SHP77 treated with DMSO at 0.1 percent for 48 hours (cell line): ENCODE measurements around the gene GOLGA8M.
"Not testable (repeated sequence)": the region's sequence is repeated elsewhere in the genome, so short reads cannot be mapped to it uniquely, and the experiment has no call there.

Experiments used
- DNase-seq: peaks from one replicate; lab custom pipeline; 2025; lab: John Stamatoyannopoulos, UW

The GOLGA8M gene

DNA sequence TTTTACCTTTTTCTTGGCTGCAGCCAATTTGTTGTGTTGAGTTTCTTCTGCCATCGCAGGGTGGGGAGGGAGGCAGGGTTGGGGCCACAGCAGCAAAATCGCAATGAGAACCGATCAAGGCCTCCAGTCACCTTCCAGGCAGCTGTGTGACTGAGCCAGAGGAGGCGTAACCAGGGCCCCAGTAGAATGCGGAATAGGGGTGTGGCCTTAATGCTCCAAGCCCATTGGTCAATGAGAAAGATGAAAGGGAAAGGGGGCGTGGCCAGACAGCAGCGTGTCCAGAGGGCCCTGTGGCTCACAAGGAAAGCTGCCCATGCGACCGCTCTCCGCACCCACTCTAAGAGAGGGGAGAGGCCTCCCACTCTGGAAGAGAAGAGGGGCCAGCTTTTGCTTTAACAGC lies at the start of gene GOLGA8M:
Gene GOLGA8M (minus strand): TSS at position 152 of the 400 bp plus-strand sequence. CDS start 98 bp downstream, at position 54.
- DNase-seq = not testable (repeated sequence)

GRCh38 chr15:28742890-28743289 lies 30.7 kb upstream of the GOLGA8M start:
- not testable (repeated sequence) for DNase-seq

DNA sequence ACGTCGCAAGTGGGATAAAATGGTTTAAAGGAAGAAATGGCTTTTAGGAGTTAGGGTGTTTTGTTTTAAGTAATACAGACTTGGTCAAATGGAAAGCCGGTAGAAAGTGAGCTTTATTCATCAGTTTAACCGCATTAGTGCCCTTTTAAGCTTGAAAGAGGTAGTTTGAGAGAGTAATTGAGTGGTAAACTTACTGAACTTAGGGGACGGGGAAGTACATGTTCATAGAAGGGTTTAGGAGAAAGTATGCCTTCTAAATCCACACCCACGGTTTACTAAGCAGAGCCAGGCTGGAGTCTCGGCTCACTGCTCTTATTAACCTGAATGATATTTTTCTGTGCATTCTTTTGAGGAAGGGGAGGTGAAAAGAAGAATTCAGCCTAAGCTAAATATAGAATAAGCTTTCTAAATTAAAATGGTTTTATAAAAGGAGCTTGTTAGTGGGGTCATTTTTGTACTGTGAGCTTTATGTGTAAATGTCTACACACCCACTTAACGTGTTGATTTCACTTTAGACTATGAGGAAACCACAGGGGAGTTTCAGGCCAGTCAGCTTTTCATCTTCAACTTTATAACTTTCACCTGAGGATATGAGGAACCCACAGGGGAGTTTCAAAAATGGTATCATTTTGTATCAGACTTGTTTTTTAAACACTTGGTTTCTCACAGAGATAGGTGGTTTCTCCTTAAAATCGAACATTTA lies 26.5 kb upstream of the GOLGA8M start:
- DNase-seq = not testable (repeated sequence)

DNA sequence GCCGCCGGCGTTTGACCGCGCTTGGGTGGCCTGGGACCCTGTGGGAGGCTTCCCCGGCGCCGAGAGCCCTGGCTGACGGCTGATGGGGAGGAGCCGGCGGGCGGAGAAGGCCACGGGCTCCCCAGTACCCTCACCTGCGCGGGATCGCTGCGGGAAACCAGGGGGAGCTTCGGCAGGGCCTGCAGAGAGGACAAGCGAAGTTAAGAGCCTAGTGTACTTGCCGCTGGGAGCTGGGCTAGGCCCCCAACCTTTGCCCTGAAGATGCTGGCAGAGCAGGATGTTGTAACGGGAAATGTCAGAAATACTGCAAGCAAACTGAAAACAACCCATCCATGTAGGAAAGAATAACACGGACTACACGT lies 26.0 kb upstream of the GOLGA8M start:
- not testable (repeated sequence) for DNase-seq

GRCh38 chr15:28737521-28738199 lies 25.4 kb upstream of the GOLGA8M start:
- DNase-seq = not testable (repeated sequence)

DNA sequence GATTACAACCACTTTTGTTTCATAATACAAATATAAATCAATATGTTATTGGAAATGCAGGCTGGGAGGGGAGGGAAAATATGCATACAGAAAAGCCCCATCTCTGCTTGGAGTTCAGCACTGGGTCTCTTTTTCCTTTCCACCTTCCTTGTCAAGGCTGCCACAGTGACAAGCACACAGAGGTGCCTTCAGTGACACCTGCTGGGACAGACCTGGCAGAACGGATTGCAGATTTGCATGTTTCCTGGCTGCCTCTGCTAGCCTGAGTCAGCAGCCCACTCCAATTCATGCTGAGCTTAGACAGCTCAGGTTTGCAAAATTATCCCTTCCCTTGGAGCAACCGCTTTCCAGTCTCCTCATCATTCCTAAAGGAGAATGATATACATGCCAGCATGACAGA lies 15.8 kb upstream of the GOLGA8M start:
- not testable (repeated sequence) for DNase-seq

GRCh38 chr15:28727026-28727425 lies 14.8 kb upstream of the GOLGA8M start:
- DNase-seq = not testable (repeated sequence)

DNA sequence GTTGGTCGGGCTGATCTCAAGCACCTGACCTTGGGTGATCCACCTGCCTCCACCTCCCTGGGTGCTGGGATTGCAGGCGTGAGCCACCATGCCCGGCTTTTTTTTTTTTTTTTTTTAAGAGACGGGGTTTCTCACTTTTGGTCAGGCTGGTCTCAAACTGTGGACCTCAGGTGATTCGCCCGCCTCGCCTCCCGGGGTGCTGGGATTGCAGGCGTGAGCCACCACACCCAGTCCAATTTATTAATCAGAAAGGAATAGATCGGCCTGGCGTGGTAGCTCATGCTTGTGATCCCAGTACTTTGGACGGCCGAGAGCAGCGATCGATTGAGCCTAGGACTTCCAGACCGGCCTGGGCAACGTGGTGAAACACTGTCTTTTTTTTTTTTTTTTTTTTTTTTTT lies 13.9 kb upstream of the GOLGA8M start:
- DNase-seq = no peak

DNA sequence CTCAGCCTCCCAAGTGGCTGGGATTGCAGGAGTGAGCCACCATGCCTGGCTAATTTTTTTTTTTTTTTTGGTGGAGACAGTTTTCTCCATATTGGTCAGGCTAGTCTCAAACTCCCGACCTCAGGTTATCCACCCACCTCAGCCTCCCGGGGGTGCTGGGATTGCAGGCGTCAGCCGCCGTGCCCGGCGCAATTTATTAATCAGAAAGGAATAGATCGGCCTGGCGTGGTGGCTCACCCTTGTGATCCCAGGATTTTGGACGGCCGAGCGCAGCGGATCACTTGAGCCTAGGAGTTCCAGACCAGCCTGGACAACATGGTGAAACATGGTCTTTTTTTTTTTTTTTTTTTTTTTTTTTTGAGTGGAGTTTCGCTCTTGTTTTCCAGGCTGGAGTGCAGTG lies 13.3 kb upstream of the GOLGA8M start:
- no peak for DNase-seq

DNA sequence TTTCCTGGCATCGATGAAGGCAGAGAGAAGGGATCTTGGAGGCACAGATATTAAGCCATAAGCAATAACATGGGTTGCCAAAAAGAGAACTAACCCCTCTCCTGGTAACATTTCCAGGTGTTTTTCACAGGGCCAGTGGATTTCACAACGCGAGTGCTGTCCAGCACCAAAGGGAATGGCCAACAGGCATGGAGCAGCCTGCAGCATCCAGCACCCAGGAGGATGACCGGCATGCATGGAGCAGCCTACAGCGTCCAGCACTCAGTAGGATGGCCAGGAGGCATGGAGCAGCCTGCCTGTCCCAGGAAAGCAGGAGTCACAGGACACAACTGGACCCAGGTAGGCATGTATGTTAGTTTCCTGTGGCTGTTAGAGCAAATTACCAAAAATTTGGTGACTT lies 11.8 kb upstream of the GOLGA8M start:
- DNase-seq = not testable (repeated sequence)

DNA sequence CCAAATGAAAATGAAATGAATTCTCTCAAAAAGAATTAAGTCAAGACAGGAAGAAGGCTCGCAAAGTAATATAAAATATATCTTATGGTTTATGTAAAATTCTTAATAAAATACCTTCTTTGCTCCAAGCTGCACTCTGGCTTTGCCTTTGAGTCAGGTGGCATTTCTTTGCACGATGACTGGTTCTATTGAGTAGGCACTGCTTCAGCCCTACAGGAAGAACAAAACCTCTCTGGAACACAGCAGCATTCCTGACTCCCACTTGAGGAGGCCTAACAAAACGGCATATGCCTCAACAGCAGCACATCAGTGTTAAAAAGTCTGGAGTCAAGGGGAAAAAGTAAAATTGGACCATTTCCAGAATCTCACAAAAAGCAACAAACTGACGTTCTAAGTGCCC lies 7.4 kb upstream of the GOLGA8M start:
- not testable (repeated sequence) for DNase-seq

DNA sequence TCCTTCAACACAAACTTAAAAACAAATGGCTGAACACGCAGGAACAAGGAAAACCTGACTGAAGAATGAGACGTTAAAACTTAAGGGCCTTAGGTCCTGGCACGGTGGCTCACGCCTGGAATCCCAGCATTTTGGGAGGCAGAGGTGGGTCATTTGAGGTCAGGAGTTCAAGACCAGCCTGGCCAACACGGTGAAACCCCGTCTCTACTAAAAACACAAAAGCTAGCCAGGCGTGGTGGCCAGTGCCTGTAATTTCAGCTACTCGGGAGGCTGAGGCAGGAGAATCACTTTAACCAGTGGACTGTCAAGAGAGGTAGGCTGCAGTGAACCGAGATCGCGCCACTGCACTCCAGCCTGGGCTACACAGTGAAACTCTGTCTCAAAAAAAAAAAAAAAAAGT lies 6.4 kb upstream of the GOLGA8M start:
- not testable (repeated sequence) for DNase-seq

- not testable (repeated sequence) for DNase-seq
These were observed 2.0 kb upstream of the GOLGA8M start for GRCh38 chr15:28714176-28714575.

- DNase-seq = not testable (repeated sequence)
These were observed 8.3 kb downstream of the GOLGA8M start for GRCh38 chr15:28703927-28704326.

DNA sequence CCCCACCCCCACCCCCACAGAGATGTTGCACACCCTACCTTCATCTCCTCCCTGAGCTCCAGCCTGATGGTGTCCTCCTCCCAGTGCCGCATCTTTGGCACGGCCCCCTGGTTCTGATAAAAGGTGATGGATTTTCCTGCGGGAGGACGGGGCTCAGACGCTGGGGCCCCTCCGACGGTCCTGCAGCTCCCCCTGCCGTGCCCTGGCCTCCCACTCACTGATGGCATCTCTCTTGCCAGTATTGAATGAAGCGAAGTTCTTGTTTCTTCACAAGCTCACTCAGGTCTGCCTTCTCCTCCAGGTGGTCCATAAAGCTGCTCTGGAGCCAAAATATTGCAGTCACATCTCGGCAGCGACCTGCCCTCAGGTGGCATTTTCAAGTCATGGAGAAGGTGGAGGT lies 9.8 kb downstream of the GOLGA8M start:
- not testable (repeated sequence) for DNase-seq

GRCh38 chr15:28694006-28694751 lies 18.0 kb downstream of the GOLGA8M start:
- DNase-seq = not testable (repeated sequence)

GRCh38 chr15:28693021-28693420 lies 19.2 kb downstream of the GOLGA8M start:
- DNase-seq = not testable (repeated sequence)

- not testable (repeated sequence) for DNase-seq
These were observed 38.7 kb downstream of the GOLGA8M start for GRCh38 chr15:28673533-28673932.

DNA sequence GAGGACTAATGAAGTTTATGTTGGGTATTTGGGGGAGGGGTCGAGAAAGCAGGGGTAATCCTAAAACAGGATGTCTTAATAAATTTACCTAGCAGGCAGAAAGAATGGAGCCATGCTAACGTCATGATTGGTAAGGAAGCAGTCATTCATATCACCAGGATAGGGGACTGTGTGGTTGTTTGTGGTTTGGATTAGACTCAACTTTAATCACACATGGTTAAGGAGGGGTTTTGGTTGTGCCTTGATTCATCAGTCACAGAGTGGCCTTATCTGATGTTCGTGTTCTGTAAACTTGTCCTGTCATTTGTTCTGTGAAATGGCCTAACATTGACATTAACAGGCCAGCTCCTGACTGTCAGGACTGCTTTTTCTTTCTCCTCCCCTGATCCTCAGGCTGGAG lies 40.1 kb downstream of the GOLGA8M start:
- not testable (repeated sequence) for DNase-seq

DNA sequence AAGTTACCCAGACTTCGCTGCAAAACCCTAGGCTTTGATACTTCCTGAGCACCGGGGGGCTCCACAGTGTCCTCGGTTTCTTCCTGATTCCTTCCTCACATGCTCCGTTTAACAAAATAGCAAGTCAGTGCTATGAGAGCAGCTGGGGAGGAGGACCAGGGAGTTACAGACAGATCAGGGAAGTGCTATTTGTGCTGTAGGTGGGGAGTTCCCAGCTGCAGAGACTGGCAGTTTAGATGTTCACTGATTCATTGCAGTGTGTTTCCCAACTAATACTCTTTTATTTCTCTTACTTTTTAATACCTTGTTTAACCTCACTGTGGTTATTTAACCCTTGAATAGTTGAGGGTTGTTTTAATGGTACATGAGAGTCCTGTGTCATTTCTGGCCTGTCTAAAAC lies 45.8 kb downstream of the GOLGA8M start:
- not testable (repeated sequence) for DNase-seq

- DNase-seq = not testable (repeated sequence)
These were observed 47.6 kb downstream of the GOLGA8M start for GRCh38 chr15:28664575-28664974.

DNA sequence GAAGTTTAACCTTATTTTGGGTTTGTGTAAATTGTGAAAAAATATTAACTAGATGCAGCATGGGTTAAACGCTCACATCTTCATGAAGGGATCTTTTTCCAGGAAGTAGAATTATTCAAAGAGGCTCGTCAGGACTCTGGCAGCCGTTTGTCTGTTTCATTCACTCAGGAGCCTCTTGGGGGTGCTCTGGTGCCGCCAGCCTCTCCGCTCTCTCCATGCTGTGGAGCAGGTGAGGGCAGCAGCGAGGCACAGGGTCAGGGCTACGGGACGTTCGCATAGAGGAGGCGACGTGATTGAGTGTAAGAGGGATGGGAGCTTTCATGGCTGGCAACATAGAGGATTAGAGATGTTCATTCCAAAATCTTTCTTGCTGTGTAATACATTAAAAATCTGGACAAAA lies 48.5 kb downstream of the GOLGA8M start:
- DNase-seq = not testable (repeated sequence)

DNA sequence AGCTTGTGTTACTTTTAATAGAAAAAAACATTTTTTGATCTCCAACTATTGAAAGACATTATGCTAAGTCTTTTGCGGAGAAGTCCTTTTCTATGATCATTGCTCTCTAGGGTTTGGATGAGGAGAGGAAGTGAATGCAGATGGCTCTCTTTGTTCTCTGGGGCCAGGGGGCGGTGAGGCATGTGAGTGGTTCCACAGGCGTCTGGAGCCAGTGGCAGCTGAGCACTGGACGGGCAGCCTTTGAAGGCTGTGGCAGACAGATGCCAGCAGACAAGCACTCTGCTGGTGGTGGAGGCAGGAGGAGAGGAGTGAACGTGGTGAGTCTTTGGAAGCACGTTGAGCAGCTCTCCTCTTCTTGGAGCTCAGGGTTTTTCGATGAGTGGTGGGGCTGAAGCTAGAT lies 51.5 kb downstream of the GOLGA8M start:
- DNase-seq = not testable (repeated sequence)
